Panc1 (cell line): ENCODE results near the gene LYPD6. TPM values are rescaled to one million over a fixed set of nuclear protein-coding genes. Genes with fewer than 3 reads are reported as not detected.

Experiments used
- ATAC-seq: fragments of 200-7000 bp; cut with Tn5 transposase; 2 replicates; pipeline ENCODE4 v1.9.1; 2020; ENCODE audit warnings: mild to moderate bottlenecking, moderate library complexity
- BruUV-seq: library from RNA; stranded (reverse); fragments of 400-500 nt; replicated peaks from 2 replicates; lab custom pipeline; 2021; lab: Mats Ljungman, UMichigan
- CTCF ChIA-PET: fragments of 300-600 bp; sonication (Branson Sonifier 250); formaldehyde crosslinking; loops from one replicate; lab custom pipeline; 2022; ENCODE audit warnings: antibody characterized with exemption; lab: Charles Lee
- POLR2A ChIA-PET: fragments of 300-600 bp; sonication (Branson Sonifier 250); formaldehyde crosslinking; loops from one replicate; lab custom pipeline; 2022; ENCODE audit warnings: antibody characterized with exemption; lab: Charles Lee
- DNase-seq: peaks from one replicate; pipeline ENCODE4 v3.0.0-alpha.2; 2010; ENCODE audit warnings: low read depth, low spot score
- H3K27ac ChIP-seq: 2 replicates; pipeline ENCODE4 v1.5.1; 2011; ENCODE audit warnings: mild to moderate bottlenecking, low read length, inconsistent platforms
- H3K27me3 ChIP-seq: fragments of 200-500 bp; sonication (Bioruptor generic); 2 replicates; pipeline ENCODE4 v1.6.0; 2014; ENCODE audit warnings: low read length, inconsistent platforms; ENCODE audit not compliant: control insufficient read depth, insufficient read depth
- H3K36me3 ChIP-seq: fragments of 200-500 bp; sonication (Bioruptor generic); 2 replicates; pipeline ENCODE4 v1.5.1; 2014; ENCODE audit warnings: inconsistent platforms, mild to moderate bottlenecking, low read length, moderate library complexity; ENCODE audit not compliant: control insufficient read depth, insufficient read depth
- H3K4me1 ChIP-seq: 2 replicates; pipeline ENCODE4 v1.5.1; 2011; ENCODE audit warnings: inconsistent platforms, mild to moderate bottlenecking, low read length, moderate library complexity; ENCODE audit not compliant: control insufficient read depth, insufficient read depth
- H3K4me3 ChIP-seq, 2 experiments: 2 replicates each; pipeline ENCODE4 v1.5.1; 2011 to 2012; ENCODE audit warnings: low read depth in 2 of 2, low read length in 2 of 2, mild to moderate bottlenecking in 2 of 2, inconsistent platforms in 1 of 2, moderate library complexity in 1 of 2
- H3K9me3 ChIP-seq: fragments of 200-500 bp; sonication (Bioruptor generic); 2 replicates; pipeline ENCODE4 v1.5.1; 2014; ENCODE audit warnings: low read depth, mild to moderate bottlenecking, inconsistent platforms, low read length, moderate library complexity; ENCODE audit not compliant: control insufficient read depth, insufficient read depth
- POLR2AphosphoS5 ChIP-seq: IDR thresholded peaks from 2 replicates; pipeline ENCODE4 v1.6.1; 2012; ENCODE audit warnings: mild to moderate bottlenecking, low read depth, low read length, moderate library complexity
- SIN3A ChIP-seq: IDR thresholded peaks from 2 replicates; pipeline ENCODE4 v1.6.1; 2012; ENCODE audit warnings: low read depth, mild to moderate bottlenecking, low read length, moderate library complexity, borderline replicate concordance; ENCODE audit not compliant: insufficient read depth
- TCF7L2 ChIP-seq: IDR thresholded peaks from 2 replicates; pipeline ENCODE4 v1.6.1; 2011; ENCODE audit warnings: mild to moderate bottlenecking, low read depth, low read length, inconsistent platforms
- in situ Hi-C: cut with HindIII; loops from 2 replicates; pipeline ENCODE4 v1.10.0; 2016; ENCODE audit warnings: low sequenced_read_pairs, low pct_unique_long_range_greater_than_20kb
- intact Hi-C: fragments of 100-400 bp; cut with micrococcal nuclease; formaldehyde crosslinking; loops from one replicate; pipeline ENCODE4 v1.10.0; 2022; ENCODE audit not compliant: unreplicated experiment
- total RNA-seq: library from RNA; stranded (reverse); gene quantifications from one replicate; pipeline ENCODE4 v1.2.1, GENCODE V29; 2021; ENCODE audit not compliant: unreplicated experiment
- TF ChIP-seq, protein P1 (sequence below): fragments of 450-650 bp; IDR thresholded peaks from 2 replicates; pipeline ENCODE4 v1.5.1; 2017; ENCODE audit warnings: mild to moderate bottlenecking
- TF ChIP-seq, protein P2 (sequence below), 2 experiments: IDR thresholded peaks; 2 replicates each; pipeline ENCODE4 v1.6.1; 2011 to 2012; ENCODE audit warnings: low read depth in 2 of 2, control low read depth in 1 of 2, low read length in 1 of 2, mild to moderate bottlenecking in 1 of 2, moderate library complexity in 1 of 2; ENCODE audit not compliant: insufficient read depth in 1 of 2

The LYPD6 gene
- total RNA-seq, 1 experiment from 2014 or later, result 0.31 TPM

DNA sequence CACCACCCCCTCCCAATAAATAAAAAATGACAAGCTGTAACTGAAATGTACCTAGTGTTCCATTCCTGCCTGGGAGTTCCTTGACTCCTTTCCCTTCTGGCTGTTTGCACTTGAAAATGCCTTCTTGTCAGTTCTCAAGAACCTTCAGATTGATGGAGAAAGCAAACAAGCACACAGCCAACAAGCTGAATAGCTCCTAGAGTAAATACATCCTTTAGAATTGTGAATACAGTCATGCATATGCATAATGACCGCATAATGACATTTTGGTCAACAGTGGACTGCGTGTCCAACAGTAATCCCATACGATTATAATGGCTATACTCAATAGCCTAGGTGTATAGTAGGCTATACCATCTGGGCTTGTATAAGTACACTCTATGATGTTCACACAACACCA lies 97.0 kb downstream of the LYPD6 start:
- no peak overlapping the region for H3K4me3 ChIP-seq
- H3K27ac ChIP-seq, result no peak overlapping the region
- no peaks in the 10 kb centered on the region for H3K4me1 ChIP-seq
- H3K27me3 ChIP-seq, result no peaks in the 10 kb centered on the region
- no peaks in the 10 kb centered on the region for H3K9me3 ChIP-seq
- TF ChIP-seq POLR2AphosphoS5, result no peak
- TF ChIP-seq, protein P1, sequence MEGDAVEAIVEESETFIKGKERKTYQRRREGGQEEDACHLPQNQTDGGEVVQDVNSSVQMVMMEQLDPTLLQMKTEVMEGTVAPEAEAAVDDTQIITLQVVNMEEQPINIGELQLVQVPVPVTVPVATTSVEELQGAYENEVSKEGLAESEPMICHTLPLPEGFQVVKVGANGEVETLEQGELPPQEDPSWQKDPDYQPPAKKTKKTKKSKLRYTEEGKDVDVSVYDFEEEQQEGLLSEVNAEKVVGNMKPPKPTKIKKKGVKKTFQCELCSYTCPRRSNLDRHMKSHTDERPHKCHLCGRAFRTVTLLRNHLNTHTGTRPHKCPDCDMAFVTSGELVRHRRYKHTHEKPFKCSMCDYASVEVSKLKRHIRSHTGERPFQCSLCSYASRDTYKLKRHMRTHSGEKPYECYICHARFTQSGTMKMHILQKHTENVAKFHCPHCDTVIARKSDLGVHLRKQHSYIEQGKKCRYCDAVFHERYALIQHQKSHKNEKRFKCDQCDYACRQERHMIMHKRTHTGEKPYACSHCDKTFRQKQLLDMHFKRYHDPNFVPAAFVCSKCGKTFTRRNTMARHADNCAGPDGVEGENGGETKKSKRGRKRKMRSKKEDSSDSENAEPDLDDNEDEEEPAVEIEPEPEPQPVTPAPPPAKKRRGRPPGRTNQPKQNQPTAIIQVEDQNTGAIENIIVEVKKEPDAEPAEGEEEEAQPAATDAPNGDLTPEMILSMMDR, result no peak
- TF ChIP-seq, protein P2, sequence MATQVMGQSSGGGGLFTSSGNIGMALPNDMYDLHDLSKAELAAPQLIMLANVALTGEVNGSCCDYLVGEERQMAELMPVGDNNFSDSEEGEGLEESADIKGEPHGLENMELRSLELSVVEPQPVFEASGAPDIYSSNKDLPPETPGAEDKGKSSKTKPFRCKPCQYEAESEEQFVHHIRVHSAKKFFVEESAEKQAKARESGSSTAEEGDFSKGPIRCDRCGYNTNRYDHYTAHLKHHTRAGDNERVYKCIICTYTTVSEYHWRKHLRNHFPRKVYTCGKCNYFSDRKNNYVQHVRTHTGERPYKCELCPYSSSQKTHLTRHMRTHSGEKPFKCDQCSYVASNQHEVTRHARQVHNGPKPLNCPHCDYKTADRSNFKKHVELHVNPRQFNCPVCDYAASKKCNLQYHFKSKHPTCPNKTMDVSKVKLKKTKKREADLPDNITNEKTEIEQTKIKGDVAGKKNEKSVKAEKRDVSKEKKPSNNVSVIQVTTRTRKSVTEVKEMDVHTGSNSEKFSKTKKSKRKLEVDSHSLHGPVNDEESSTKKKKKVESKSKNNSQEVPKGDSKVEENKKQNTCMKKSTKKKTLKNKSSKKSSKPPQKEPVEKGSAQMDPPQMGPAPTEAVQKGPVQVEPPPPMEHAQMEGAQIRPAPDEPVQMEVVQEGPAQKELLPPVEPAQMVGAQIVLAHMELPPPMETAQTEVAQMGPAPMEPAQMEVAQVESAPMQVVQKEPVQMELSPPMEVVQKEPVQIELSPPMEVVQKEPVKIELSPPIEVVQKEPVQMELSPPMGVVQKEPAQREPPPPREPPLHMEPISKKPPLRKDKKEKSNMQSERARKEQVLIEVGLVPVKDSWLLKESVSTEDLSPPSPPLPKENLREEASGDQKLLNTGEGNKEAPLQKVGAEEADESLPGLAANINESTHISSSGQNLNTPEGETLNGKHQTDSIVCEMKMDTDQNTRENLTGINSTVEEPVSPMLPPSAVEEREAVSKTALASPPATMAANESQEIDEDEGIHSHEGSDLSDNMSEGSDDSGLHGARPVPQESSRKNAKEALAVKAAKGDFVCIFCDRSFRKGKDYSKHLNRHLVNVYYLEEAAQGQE (IDR thresholded peaks at IDR 0.05; ENCODE audit: insufficient read depth in 1 of 2, low read depth in 2 of 2, low read length in 1 of 2), result no peak
- TF ChIP-seq SIN3A, result no peak
- no peak for TF ChIP-seq TCF7L2
- ATAC-seq (no peak), DNase-seq (no peak)
- ChIA-PET CTCF (no interaction called here), POLR2A (no interaction called here)
- H3K36me3 ChIP-seq, result no peaks in the 10 kb centered on the region
- intact Hi-C loops, result no loop called here
- BruUV-seq, result no TSS peak
- in situ Hi-C loops, result no loop called here

DNA sequence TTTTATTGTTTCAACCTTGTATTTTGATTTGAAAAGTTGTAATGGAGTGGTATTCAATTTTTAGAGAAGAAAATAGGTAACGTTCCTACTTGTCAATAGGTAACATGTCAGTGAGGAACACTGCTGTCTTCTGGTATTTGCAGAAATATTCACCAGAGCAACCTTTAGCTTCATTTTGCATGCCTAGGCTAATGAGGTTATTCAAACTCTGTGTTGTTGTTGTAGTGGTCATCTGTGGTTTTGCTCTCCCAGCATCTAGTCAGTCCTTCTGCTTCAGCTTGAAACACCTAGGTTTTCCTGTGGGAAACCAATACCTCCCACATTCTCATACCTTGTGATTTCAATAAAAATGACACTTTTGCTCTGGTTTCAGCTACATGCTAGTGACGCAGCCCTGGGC lies 98.4 kb downstream of the LYPD6 start:
- no peaks in the 10 kb centered on the region for H3K27me3 ChIP-seq
- H3K9me3 ChIP-seq, result no peaks in the 10 kb centered on the region
- DNase-seq (no peak), ATAC-seq (no peak)
- ChIA-PET CTCF (no interaction called here), POLR2A (no interaction called here)
- intact Hi-C loops (no loop called here), in situ Hi-C loops (no loop called here)
- H3K4me1 ChIP-seq, result no peaks in the 10 kb centered on the region
- H3K36me3 ChIP-seq, result no peaks in the 10 kb centered on the region
- no peak overlapping the region for H3K4me3 ChIP-seq
- no peak for TF ChIP-seq SIN3A
- TF ChIP-seq, protein P1, result no peak
- TF ChIP-seq POLR2AphosphoS5, result no peak
- TF ChIP-seq TCF7L2, result no peak
- TF ChIP-seq, protein P2 (IDR thresholded peaks at IDR 0.05; ENCODE audit: insufficient read depth in 1 of 2, low read depth in 2 of 2, low read length in 1 of 2), result no peak
- no TSS peak for BruUV-seq
- no peak overlapping the region for H3K27ac ChIP-seq
